GM18517 (cell line): ENCODE measurements around the gene AGTPBP1.
"Not testable (repeated sequence)": the region's sequence is repeated elsewhere in the genome, so short reads cannot be mapped to it uniquely, and the experiment has no call there.

Source experiments
- ATAC-seq: cut with Tn5 transposase; IDR thresholded peaks from one replicate; pipeline ENCODE4 v1.9.1; 2021; ENCODE audit warnings: mild to moderate bottlenecking, moderate library complexity; ENCODE audit not compliant: unreplicated experiment

AGTPBP1 gene

DNA sequence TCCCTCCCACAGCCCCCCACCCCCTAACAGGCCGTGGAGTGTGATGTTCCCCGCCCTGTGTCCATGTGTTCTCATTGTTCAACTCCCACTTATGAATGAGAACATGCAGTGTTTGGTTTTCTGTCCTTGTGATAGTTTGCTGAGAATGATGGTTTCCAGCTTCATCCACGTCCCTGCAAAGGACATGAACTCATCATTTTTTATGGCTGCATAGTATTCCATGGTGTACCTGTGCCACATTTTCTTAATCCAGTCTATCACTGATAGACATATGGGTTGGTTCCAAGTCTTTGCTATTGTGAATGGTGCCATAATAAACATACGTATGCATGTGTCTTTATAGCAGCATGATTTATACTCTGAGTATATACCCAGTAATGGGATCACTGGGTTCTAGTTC lies 23.9 kb downstream of the AGTPBP1 start:
- not testable (repeated sequence) for ATAC-seq

DNA sequence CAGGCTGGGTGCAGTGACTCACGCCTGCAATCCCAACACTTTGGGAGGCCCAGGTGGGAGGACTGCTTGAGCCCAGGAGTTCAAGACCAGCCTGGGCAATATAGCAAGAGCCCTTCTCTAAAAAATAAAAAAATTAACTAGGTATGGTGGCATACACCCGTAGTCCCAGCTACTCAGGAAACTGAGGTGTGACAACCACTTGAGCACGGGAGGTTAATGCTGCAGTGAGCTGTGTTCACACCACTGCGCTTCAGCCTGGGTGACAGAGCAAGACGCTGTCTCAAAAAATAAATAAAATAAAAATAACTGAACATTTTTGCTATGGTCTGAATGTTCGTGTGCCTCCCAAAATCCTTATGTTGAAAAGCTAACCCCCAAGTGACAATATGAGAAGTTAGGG lies 24.5 kb downstream of the AGTPBP1 start:
- ATAC-seq: no peak

DNA sequence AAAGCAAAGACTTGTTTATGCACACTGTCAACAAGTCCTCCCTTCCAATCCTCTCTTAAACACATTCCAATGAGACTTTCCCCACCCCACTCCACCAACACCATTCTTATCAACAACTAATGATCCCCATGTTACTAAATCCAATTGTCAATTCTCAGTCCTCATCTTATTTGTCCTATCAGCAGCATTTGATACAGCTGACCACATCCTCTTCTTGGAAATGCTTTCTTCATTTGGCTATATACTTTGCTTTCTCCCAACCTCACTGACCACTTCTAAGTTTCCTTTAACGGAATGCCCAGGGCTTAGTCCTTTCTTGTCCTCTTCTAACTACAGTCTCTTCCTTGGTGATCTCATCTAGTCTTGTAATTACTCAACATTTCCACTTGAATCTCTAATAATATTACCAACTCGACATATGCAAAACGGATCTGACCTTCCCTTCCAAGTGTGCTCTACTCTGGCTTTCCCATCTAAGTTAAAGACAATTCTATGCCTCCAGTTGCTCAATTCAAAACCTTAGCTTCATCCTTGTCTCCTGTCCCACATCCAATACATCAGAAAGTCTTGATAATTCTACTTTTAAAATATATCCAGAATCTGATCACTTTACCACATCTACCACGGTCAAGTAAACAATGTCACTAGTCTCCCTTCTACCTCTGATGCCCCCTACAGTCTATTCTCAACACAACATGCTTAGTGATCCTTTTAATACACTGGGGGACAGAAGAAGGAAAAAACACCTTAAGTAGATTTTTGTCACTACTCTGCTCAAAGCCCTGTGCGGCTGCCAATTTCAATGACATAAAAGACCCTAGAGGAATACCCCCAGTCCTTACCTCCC lies 25.5 kb downstream of the AGTPBP1 start:
- ATAC-seq: peak; percentile 71

DNA sequence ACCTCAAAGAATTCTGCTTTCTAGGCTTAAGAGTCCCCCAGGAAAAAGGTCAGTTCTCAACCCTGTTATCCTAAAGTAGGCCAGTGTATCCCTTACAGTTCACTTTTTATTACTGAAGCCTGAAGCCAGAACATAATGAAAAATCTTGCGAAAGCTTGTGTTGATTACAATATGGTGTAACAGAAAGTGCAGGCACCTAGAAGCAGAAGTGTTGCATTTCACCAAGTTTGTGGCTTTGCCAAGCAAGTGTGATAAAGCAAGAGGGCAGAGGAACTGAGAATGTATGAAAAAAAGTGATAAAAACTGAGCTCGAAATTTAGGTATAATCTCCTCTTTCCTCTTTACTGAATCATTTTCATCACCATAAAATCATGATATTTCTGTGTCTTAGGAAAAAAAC lies 26.2 kb downstream of the AGTPBP1 start:
- ATAC-seq: peak; percentile 66

DNA sequence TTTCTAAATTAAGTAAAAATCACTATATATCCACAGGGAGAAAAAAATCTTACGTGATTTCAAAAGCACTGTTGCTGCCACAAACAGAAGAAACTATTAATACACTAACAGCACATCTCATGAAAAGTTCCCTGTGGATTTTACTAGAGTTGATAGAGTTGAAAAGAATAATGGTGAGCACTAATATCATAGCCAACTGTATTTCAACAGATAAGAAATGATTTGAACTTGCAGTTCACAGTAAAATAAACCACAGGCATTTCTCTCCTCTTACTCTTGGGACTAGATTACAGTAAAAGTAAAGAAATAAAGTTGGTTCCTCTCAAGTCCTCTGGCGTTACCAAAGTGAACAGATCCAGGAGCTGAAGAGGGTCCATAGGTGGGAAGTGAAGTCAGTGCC lies 27.9 kb downstream of the AGTPBP1 start:
- ATAC-seq: no peak

DNA sequence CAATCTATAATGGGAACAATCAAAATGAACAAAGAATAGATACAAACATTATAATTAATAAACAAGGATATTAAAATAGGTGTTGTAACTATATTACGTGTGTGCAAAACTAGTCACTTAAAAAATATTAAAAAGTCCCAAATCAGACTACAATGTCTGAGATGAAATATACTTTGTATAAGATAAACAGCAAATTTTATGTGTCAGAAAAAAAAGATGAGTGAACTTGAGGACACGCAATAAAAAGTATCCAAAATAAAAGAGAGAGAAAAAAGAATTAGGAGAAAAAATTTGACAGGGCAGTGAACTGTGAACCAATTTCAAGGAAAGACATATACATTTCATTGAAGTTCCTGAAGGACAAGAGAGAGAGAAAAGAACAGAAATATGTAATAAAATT lies 37.0 kb downstream of the AGTPBP1 start:
- no peak for ATAC-seq

DNA sequence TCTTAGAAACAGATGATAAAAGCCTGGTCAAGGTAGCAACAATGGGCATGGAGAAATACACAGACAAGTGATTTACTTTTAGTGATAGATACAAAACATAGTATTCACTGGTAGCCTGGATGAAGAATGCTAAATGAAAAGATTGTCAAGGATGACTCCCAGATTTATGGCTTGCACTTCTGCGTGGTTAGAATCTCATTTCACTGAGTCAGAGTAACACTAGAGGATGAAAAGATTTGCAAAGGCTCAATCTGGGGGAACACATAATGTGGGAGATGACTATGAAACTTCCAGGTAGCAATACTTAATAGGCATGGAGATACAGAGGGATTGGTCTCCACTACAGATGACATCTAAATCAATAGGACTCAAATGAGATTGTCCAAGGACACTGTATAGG lies 38.4 kb downstream of the AGTPBP1 start:
- no peak for ATAC-seq

DNA sequence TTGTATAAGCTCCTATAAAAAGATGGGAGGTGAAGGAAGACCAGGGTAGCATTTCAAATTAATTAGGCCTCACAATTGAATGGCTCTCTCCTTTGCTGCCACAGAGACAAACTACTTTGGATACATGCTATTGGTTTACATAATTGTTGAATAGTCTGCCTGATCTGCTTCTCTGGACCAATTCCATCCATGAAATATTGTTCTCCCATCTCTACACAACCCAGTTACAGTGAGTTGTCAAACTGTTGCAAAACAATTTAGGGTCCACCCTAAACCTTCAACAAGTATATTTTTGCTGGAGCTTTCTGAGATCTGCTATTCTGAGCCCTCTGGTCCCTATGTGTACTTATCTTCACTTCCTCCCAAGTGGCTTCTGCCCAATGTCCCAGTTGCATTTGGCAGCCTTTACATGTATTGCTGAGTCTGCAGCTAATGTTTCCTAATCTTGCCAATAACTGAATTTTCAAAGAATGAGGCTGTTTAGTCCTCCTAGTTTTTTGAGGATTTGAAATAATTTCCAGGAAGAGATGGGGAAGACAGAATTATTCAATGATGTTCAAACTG lies 38.9 kb downstream of the AGTPBP1 start:
- ATAC-seq: no peak

DNA sequence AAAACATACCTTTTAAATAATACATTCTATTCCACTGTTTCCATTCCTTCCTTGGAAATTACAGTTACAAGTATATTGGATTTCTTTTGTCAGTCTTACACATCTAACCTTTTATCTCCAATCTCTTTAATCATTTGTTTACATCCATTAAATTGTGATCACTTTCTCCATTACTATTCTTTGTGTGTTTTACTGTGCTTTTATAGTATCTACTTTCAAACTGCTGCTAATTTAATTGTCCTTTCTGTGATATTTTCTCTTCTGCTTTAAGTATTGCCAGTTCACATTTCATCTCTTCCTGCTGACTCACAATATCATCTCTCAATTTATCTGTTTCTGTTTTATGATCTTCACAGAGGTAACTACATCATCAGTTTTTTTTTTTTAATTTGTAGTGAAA lies 39.6 kb downstream of the AGTPBP1 start:
- ATAC-seq: no peak

DNA sequence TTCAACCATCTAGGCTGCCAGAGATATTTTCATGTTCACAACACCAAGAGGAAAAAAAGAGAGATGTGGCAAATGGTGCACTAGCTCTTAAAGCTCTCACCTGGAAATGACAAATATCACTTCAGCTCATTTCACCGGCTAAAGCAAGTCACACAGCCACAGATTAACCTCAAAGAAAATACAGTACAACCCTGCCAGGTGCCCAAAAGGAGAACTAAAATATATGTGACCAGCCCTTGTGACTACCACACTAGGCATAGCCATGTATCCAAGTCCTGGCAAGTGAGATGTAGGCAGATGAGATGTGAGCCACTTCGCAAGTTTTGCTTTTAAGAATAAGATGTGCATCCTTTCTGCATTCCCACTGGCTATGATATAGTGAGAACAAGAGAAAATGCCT lies 41.4 kb downstream of the AGTPBP1 start:
- ATAC-seq: no peak

DNA sequence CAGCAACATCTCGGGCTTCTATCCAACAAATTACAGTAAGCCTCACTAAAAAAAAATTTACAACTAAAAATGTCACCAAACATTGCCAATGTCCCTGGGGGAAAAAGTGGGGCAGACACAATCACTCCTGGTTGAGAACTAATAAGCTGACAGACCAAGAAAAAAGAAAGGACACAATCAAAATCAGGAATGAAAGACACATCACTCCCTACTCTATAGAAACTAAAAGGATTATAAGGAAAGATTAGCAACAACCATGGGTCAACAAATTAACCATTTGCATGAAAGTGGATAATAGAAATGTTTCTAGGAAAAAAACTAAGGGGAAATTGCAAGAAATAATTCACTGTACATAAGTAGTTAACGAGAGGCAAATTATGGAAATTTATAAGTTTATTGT lies 53.4 kb downstream of the AGTPBP1 start:
- no peak for ATAC-seq

DNA sequence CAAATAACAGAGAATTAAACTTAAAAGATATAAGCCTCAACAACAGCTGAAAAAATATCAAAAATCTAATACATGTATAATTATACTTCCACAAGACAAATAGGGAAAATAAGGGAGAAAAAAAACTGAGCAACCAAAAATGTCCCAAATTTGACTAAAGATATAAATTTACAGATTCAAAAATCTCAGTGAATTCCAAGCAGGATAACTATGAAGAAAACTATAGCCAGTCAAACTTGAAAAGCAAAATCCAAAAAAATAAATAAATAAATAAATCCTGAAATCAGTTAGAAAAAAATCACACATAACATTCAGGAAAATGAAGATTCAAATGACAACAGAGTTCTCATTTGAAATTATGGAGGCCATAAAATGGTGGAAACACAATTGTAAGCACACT lies 56.7 kb downstream of the AGTPBP1 start:
- no peak for ATAC-seq

DNA sequence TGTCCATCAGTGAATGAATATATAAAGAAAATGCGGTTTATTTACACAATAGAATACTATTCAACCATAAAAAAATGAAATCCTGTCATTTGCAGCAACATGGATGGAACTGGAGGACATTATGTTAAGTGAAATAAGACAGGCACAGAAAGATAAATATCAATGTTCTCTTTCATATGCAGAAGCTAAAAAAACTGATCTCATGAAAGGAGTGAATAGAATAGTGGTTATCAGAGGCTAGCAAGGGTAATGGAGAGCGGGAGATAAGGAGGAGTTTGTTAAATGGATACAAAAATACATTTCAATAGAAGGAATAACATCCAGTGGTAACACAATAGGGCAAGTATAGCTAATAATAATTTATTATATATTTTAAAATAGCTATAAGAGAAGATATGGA lies 65.0 kb downstream of the AGTPBP1 start:
- no peak for ATAC-seq

DNA sequence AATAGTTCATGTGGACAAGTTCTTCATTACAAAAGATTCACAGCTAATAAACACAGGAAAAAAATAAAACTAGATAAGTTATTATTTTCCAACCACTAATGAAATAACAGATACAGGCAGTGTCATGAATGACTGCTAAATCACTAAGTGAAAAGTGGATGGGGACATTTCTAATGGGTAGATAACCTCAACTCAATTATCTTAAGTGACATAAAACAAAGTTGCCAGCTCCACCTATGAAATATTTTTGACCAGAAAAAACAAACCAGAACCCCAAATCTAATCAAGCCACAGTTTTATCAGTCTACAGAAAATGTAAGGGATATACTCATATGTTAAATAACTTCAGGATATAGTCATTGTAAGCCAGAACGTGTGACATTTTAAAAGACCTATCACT lies 74.4 kb downstream of the AGTPBP1 start:
- ATAC-seq: no peak

DNA sequence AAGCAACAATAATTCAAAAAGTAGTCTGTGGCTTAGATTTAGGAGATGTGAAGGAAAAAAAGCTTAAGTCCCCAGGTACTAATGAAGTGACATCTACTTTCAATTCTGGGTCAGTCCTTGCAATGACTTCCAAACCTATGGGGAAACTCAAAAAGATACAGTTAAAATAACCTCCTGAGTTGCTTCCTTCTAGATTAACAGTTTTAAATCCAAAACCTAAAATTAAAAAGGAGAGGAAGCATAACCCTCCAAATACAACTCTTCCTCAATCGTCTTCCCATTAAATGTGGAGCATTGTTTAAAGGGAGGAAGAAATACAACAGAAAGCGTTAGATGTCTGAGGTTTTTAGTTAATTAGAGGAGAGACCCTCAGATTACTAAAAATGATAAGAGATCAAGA lies 75.7 kb downstream of the AGTPBP1 start:
- ATAC-seq: no peak

DNA sequence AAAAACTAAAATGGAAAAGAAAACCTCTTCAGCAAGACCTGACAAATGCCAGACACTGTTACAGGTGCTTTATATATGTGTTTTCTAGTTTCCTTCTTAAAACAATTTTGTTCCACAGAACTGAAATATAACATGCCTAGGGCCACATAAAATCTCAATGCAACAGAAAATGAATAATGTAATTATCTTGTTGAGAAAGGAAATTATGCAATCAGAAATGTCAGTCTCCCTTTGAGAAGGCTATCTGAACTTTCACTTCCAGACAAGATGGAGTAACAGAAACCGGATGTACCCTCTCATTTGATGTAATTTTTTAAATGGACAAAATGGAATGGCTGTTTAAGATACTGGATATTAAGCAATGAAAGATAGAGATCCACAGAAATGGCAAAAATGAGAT lies 79.2 kb downstream of the AGTPBP1 start:
- ATAC-seq: no peak

DNA sequence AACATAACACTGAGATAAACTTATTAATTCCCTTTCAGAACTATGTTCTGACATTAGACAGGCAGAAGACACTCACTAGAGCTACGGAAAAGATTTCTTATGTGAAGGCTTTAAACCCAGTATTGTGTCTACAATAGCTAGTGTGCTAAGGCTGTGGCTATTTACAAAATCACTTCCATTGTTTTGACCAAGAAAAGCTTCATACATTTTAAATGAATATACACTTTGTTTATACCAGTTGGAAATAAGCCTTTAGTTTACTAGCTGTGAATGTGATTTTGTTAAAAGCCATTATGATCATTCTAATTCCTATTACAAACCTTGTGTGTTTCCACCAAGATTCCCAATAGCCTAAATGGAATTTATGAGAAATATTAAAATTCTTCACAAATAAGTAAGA lies 83.0 kb downstream of the AGTPBP1 start:
- no peak for ATAC-seq

DNA sequence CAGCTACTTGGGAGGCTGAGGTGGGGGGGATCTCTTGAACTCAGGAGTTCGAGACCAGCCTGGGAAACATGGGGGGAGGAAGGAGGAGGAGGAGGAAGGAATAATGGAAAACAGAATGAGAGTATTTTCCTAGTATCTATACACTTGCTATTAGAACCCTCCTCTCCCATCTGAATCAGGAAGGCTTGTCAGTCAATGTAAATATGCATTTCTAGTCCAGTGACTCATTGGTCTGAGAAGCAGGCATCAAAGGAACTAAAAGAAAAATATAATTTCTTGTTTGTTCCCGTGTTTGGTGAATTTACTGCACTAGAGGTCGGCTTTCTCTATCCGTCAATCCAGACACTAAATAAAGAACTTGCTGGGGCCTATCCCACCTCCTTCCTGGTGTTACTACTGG lies 88.6 kb downstream of the AGTPBP1 start:
- no peak for ATAC-seq

DNA sequence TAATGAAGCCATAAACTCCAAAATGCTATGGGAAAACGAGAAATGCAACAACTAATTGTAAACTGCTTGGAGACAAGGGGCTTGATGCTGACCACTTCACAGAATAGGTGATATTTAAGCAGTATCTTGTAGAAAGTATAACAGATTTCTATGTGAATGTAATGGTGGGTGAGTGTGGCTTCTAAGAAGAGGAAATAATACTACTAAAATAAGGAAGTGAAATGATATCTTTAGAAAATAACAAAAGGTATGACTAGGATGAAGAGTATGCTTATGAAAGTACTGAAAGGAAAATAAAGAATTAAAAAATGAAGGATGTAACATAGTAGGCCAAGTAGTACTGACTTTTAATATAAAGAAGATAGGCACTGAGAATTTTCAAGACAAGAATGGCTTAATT lies 94.2 kb downstream of the AGTPBP1 start:
- ATAC-seq: peak; percentile 78

DNA sequence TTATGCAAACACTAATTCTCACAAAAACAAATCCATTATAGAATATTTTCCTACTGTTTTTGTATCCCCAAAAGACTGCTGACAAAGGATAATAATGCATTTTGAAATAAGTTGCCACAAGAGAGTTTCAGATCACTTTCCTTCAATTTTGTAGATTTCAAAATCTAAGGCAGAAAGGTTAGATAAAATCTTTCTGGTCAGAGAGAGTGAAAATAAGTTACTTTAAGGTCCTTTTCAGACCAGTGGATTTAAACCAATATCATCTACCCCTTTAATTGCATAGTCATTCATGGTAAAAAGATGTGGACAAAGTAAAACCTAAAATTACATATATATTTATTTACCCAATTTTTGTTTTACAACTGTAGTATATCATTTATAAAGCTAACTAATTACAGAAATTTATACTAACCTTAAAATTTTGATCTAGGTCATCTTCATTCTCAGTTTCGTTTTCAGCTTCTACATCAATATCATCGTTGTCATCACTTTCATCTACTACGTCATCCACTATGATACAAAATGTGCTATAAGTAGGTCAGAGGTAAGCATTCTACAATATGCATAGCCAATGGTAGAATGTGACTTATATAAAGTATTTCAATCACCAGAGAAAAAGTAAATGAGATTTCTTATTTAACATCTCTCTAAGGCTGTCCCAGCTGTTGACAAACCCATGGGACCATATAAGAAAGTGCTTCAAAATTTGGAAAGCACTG lies 95.7 kb downstream of the AGTPBP1 start:
- ATAC-seq: no peak

DNA sequence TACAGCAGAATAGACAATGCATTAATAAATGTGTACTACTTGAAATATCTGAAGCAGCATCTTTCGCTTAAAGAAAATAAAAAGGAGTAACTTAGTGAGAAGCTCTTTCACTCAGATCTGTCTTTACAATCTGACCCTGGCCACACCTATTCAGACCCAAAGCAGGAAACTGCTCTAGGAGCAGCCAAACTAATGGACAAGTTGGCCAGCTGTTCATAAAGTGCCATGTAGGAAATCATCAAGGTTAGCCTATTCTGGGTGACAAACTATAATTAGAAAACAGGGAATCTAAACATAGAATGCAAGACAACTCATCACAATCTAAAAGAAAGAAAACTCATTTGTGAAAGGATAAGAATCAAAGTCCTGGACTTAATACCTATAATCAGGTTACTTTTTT lies 101.3 kb downstream of the AGTPBP1 start:
- no peak for ATAC-seq

DNA sequence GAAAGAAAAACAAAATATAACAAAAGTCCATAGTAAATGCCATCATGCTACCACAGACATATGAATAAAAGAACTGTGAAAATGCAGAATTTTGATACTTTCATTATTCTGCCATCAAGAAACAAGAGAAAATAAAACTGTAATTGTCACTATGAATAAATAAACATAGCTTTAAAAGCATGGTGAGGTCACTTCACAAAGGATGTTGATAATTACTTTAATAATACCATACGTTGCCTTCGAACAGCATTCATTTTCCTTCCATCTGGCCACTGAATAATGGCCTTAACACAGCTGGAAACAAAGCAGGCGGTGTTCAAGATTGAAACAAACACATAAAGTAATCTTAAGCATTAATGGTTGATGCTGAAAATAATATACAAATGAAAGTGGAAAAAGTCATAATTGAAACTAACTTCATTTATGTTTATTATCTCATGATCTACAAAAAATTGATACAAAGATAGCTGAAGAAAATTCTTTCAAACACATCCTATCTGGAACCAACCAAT lies 102.0 kb downstream of the AGTPBP1 start:
- no peak for ATAC-seq
